HTR-8/SVneo (cell line): ENCODE data around the gene MRPL33.

Experiments
- DNase-seq: peaks from one replicate; pipeline ENCODE4 v3.0.0; 2011; ENCODE audit warnings: low spot score, mixed read lengths; ENCODE audit not compliant: insufficient read length
- FAIRE-seq: peaks from 2 replicates; lab custom pipeline; 2011; peaks lifted over from hg19 to GRCh38; lab: Jason Lieb, UNC

MRPL33 gene

DNA sequence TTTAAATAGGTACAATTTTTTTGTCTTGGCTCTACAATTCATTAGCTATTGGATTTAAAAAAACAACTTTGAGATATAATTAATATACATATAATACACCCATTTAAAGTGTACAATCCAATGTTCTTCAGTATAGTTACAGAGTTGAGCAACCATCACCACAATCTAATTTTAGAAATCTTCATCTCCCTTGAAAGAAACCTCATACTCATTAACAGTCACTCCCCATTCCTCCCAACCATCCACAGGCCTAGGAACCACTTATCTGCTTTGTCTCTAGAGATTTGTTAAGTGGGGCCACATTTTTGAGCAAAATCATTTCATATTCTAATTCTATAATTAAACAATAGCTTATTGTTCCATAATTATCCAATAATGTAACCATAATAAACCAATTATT lies 32.6 kb downstream of the MRPL33 start:
- DNase-seq (no peak), FAIRE-seq (no peak)

DNA sequence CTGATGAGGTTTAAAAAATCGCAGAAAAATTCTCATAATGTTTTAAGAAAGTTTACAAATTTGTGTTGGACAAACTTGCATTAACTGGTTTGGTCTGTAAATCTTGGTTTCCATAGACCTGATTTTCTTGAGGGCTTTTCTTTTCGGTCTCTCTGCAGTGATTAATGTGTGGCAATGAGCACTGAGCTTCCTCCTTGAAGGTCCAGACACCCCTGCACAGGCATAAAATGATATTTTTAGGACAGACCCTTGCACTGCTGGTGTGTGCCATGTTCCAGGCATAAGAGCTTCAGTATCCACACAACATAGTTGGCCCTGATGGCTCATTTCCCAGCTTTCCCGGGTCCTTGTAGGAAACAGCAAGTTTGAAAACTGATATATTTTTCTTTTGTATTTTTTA lies 33.7 kb downstream of the MRPL33 start:
- no peak for DNase-seq
- FAIRE-seq, result no peak

DNA sequence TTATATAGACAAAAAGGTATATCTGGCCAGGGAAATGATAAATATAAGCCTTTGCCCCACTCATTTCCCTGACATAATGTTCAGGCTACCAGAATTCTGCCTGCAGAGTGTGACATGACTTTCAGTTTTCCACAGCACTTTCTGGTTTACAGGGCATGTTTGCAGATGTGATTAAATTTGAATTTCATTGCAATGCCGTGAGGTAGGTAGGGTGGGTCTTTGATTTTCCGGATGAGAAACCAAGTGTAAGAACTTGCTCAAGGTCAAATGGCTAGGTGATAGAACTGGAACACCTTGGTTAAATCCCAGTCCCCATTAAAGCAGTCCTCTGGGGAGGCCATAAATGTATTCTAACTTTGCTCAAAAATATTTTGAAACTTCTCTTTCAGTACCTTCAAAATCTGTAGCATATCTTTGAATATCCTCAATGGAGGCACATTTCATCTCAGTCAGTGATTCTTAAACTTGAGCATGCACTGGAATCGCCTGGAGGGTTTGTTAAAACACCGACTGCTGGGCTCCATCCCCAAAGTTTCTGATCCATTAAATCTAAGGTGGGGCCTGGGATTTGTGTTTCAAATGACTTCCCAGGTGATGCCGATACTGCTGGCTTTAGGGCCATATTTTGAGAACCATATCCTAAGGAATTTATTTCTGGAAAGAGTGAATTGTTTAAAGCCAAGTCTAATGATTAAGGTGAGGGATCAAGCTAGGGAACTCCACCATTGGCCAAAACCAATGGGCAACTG lies 35.0 kb downstream of the MRPL33 start:
- no peak for FAIRE-seq

DNA sequence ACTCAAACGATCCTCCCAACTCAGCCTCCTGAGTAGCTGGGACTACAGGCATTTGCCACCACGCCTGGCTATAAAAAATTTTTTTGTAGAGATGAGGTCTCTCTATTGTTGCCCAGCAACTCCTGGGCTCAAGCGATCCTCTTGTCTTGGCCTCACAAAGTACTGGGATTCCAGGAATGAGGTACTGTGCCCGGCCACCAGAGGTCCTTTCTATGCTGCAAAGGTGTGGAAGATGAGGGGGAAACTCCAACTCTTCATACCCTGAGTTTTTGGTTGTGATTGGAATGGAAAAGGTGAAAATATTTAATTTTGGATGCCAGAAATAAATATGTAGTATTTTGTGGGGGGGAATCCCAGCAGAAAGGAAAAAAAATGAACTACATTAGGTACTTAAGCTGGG lies 36.0 kb downstream of the MRPL33 start:
- no peak for FAIRE-seq
- DNase-seq, result no peak

More for the DNA sequence above, 35.0 kb downstream of the MRPL33 start:
- DNase-seq, result no peak

DNA sequence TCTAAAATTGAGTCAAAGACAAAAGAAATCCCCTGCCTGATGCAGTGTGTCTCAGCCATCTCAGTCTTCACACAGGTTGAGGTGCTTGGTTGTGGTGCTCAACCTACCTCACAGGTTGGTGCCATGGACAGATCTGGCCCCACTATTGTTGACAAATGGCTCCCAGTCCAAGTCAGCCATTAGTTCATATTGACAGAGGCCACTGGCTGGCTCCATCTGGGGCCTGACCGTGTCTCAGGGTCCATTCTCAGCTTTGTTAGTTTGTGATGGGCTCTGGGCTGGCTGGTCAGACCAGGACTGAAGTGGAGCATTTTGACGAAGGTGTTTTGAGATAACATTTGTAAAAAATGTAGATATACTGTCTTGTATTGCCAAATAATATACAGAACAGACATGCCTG lies 36.9 kb downstream of the MRPL33 start:
- FAIRE-seq, result no peak
- DNase-seq, result no peak

DNA sequence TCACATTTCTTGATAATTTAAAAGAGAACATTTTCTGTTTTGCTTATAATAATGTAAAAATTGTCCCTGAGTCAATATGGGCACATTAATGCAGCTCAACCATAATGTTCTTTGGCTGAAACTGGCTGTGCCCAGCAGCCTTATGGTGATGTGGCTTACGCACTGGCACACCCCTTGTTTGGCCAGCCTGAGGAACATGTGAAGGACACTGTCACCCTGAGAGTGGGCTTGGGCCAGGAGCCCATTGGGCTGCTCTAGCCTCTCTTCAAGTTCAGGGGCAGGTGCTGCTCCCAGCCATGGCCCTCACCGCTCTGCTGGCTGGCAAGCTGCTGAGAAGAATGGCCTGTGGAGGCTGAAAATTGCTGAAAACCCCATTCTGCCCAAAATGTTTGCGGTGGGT lies 37.5 kb downstream of the MRPL33 start:
- DNase-seq (no peak), FAIRE-seq (no peak)

DNA sequence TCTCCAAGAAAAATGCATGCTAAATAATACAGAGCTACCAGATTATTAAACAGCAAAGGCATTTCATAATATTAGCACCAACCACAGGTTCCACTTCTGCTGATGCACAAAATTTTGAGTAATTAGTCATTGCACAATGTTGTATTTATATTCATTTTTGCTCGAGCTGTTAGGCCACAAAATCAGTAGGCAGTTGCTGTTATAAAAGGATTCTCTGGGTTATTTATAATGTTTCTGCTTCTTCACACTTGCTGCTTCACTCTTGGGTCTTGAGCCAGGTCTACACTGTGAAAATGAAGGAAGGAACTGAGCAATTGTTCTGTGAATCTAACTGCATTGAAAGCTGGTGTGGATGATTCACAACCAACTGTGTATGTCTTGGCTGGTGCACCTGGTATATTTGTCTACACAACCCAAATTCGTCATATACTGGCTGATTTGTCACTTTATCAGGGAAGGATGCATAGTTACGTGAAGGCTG lies 38.3 kb downstream of the MRPL33 start:
- DNase-seq, result no peak
- FAIRE-seq, result no peak

DNA sequence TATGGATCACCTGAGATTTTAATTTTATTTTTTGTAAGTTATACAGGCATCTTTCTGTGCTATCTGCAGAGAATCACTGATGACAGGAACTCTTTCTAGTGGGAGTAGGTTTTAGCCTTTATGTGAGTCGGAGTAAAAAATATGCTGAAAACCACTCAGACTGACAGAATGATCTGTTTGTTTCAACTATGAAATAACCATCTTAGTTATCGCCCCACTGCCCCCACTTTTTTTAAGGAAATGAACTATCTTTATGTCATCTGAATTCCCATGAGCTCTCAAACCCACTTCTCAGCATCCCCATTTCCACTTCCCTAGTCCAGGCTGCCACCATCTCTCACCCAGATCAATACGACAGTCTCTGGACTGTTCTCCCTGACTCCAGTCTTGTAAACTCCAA lies 38.9 kb downstream of the MRPL33 start:
- no peak for DNase-seq

DNA sequence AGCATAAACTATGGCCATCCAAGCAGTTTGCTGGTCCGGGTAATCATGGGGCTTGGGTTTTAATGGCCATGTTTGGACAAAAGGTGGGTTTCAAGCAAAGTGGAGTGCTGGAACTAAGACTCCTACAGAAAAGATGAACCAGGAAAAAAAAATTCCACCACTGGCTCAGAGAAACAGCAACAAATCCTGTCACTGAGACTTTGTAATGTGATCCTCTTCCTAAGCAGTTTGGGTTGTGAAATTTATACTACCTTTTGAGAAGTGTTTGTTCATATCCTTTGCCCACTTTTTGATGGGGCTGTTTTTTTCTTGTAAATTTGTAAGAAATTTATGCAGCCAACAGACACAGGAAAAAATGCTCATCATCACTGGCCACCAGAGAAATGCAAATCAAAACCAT lies 40.2 kb downstream of the MRPL33 start:
- DNase-seq, result no peak
- FAIRE-seq, result no peak

More for the DNA sequence above, 38.9 kb downstream of the MRPL33 start:
- no peak for FAIRE-seq

DNA sequence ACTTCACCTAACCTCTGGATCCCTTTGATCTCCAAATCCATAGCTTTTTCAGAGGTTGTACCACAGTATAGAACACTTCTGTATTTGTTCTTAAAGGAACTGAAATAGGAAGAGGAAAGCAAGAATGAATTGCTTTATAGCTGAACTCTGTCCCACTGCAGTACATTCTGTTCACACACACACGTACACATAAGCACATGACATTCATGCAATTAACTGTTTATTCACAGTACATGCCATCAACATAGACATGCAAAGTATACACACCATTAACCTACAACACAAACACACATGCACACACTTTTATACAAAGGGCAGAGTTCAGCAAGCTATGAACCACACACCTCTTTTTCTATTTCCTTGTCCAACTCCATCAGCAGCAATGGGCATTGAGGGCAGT lies 43.2 kb downstream of the MRPL33 start:
- no peak for DNase-seq
- peak; percentile 44 for FAIRE-seq

DNA sequence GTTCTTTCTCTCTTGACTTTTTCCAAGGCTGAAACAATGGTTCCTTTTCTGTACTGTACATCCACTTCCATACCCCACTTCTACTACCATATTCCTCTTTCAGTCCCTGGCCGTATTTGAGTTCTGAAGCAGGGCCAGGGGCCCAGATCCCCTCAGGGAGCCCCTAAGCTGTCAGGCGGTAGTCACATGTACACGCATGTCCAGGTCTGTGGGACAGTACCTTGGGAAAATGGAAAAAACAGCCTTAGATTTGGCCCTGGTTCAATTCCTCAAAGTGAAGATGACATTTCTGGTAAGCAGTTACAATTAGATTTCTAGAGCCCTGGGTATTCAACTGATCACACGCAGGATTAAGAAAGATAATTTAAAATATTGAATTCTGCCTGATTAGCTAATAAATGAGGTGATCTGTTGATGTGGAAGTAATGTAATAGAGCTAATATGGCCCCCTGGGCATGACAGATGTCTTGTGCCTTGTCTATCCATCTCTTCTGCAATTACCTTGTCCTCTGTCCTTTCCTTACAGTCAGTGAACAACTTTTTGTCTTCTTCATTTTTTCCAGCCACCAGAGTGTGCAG lies 44.4 kb downstream of the MRPL33 start:
- no peak for FAIRE-seq

DNA sequence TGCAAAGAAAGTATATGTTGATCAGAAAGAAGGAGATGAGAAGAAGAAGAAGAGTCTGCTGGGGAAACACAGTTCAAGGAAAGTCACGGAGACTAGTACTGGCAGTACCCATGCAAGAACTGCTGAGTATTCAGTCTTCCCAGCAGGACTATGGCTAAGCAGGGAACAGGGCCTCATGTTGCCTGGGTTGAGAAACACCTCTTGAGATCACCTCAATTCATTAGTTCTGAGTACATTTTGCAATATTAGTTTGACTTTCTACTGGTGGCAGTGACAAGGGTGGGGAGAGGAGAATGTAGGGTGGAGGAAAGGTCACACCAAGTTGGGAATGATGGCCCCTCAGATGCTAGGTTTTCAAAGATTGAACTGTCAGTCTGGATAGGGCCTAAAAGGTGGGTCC lies 50.5 kb downstream of the MRPL33 start:
- DNase-seq (no peak), FAIRE-seq (no peak)

More for the DNA sequence above, 44.4 kb downstream of the MRPL33 start:
- DNase-seq, result no peak

DNA sequence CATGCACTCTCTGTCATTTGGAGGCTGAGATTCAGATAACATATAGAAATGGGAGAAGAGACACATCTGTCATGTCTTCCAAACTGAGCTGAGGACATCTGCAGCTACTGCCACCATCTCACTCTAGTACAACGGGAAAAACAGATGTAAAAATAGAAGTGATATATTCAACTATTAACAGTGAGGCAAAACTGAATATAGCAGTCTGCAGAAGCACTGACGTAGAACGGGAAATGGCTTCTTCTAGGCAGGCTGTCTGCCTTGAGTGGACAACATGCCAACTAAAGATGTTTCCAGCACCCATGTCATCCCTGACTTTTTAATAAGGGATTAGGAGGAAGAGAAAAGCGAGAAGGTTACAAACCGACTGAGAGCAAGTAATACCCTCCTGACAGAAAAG lies 51.6 kb downstream of the MRPL33 start:
- DNase-seq (no peak), FAIRE-seq (no peak)

DNA sequence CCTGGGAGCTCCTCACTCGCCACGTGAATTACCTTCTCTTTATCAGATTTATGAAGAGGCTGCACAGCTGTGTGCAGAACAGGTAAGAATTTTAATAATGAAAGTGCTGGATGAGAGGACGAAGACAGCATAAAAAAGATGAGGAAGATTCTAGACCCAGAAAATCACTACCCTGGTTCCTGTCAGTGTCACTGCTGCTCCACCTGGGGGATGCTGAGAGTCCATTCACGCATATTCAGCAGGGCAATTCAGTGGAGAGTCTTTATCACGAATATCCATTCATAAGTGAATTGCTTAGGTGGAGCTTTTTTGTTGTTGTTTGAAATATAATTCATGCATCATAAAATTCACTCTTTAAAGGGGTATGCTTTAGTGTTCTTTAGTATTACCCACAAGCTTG lies 52.0 kb downstream of the MRPL33 start:
- no peak for FAIRE-seq
- DNase-seq, result no peak

DNA sequence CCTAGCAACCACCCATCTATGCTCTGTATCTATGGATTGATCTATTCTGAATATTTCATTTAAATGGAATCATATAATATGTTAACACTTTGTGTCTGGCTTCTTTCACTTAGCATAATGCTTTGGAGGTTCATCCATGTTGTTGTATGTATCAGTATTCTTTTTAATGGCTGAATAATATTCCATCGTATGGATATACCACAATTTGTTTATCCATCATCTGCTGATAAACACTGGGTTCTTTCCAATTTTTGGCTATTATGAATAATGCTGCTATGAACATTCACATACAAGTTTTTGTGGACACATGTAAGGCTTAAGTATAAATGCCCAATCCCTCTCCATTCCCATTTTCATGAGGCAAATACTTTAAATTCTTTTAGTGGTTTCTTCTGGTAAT lies 52.9 kb downstream of the MRPL33 start:
- DNase-seq (no peak), FAIRE-seq (no peak)

DNA sequence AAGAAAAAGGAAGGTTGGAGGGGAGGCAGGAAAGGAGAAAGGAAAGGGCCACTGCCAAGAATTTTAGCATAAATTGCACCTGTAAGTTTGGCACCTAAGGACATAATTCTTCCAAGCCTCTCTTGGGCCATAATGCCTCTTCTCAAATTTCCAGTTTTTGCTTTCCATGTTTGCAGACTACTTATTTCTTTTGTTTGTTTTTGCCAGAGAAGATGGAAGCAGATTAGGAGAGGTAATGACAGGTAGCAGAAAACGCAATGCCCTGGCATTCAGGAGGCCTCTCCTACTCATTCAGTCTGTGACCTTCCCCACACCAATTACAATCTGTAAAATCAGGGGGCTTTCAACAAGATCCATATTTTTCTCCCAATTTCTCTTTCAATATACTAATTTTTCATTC lies 56.8 kb downstream of the MRPL33 start:
- DNase-seq (no peak), FAIRE-seq (no peak)
